ENCODE measurements around the gene SERPINA1.
A peak's percentile ranks its signal among the peaks of the same experiment; 100 is the strongest.

Gene SERPINA1

GRCh38 chr14:94397289-94398181, 9.1 kb upstream of the SERPINA1 start:
- no peak for DNase-seq

GRCh38 chr14:94396628-94397225, 8.3 kb upstream of the SERPINA1 start:
- no peak for DNase-seq

- no peak for DNase-seq
Measured at GRCh38 chr14:94395888-94396574, 7.6 kb upstream of the SERPINA1 start.

GRCh38 chr14:94395282-94395887, 7.0 kb upstream of the SERPINA1 start:
- no peak for DNase-seq

GRCh38 chr14:94394581-94395207, 6.3 kb upstream of the SERPINA1 start:
- no peak for DNase-seq

GRCh38 chr14:94394025-94394493, 5.7 kb upstream of the SERPINA1 start:
- peak; percentile 37 for DNase-seq

GRCh38 chr14:94393474-94393873, 5.1 kb upstream of the SERPINA1 start:
- no peak for DNase-seq

GRCh38 chr14:94392510-94392935, 4.1 kb upstream of the SERPINA1 start:
- DNase-seq = peak; percentile 33

GRCh38 chr14:94391281-94391975, 3.0 kb upstream of the SERPINA1 start:
- no peak for DNase-seq

GRCh38 chr14:94390372-94391086, 2.1 kb upstream of the SERPINA1 start:
- no peak for DNase-seq

- no peak for DNase-seq
Measured at GRCh38 chr14:94389731-94390371, 1.4 kb upstream of the SERPINA1 start.

- DNase-seq = no peak
Measured at GRCh38 chr14:94389104-94389469, 685 bp upstream of the SERPINA1 start.

- DNase-seq = no peak
Measured at GRCh38 chr14:94388027-94388383, 397 bp downstream of the SERPINA1 start.

- DNase-seq = no peak
Measured at GRCh38 chr14:94387051-94388026, 1.1 kb downstream of the SERPINA1 start.

GRCh38 chr14:94386085-94387031, 2.0 kb downstream of the SERPINA1 start:
- no peak for DNase-seq

GRCh38 chr14:94385553-94386057, 2.8 kb downstream of the SERPINA1 start:
- no peak for DNase-seq

- DNase-seq = no peak
Measured at GRCh38 chr14:94384342-94384741, 4.1 kb downstream of the SERPINA1 start.

- DNase-seq = no peak
Measured at GRCh38 chr14:94383777-94384176, 4.6 kb downstream of the SERPINA1 start.

Data from NK-92 treated with Interleukin-12 subunit alpha and Interleukin-12 subunit beta, amount 100 ng/mL, for 24 hours (cell line).